Measurements from ENCODE around the gene PCBP3. TPM values are rescaled to one million over a fixed set of nuclear protein-coding genes. Genes with fewer than 3 reads are reported as not detected.
"Not testable (repeated sequence)": the region's sequence is repeated elsewhere in the genome, so short reads cannot be mapped to it uniquely, and the experiment has no call there.

Gene PCBP3
- total RNA-seq, 1 donor from 2014 or later: not detected

DNA sequence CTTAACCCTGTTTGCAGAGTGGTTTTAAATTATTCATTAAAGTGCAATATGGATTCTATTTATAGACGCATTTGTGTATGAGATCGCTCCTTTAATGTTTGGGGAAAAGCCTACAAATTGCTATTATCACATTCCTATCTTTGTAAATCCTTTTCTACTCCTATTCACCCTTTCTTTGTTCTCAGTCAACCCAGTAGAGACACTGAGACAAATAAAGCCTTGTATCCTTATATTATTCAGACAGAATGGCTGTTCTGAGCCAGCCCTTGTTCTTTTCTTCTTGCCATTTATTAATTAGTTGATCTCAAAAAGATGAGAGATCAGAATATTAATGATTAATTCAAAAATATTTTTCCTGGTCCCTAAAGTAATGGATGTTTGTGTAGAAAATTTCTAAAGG, 8.4 kb downstream of the PCBP3 start:
- Histone ChIP-seq H3K27me3 (ENCODE audit: control insufficient read depth, insufficient read depth, low read length) (no peaks in the 10 kb centered on the region), H3K36me3 (ENCODE audit: control insufficient read depth, insufficient read depth, low read length) (no peaks in the 10 kb centered on the region), H3K4me3 (ENCODE audit: low read depth, low read length) (no peak overlapping the region)
- TF ChIP-seq CTCF (IDR thresholded peaks at IDR 0.05; ENCODE audit: insufficient read depth, low read length, severe bottlenecking): no peak
- DNase-seq (ENCODE audit: low read depth): no peak
- FAIRE-seq: no peak

DNA sequence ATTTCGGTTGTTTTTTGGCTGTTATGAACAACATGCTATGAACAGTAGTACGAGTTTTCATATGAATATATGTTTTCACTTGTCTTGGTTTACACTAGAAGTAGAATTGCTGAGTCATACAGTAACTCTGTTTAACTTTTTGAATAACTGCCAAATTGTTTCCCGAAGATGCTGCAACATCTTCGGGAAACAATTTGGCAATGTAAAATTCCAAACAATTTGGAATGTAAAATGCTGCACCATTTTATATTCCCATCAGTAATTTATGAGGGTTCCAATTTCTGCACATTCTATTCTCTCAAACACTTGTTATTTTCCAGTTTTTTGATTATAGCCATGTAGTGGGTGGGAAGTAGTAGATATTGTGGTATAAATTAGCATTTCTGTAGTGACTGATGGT, 11.6 kb downstream of the PCBP3 start:
- H3K36me3 ChIP-seq (ENCODE audit: control insufficient read depth, insufficient read depth, low read length): no peaks in the 10 kb centered on the region
- TF ChIP-seq CTCF (IDR thresholded peaks at IDR 0.05; ENCODE audit: insufficient read depth, low read length, severe bottlenecking): no peak
- DNase-seq (ENCODE audit: low read depth) (peak; percentile 8), FAIRE-seq (no peak)
- no peak overlapping the region for H3K4me3 ChIP-seq (ENCODE audit: low read depth, low read length)
- no peaks in the 10 kb centered on the region for H3K27me3 ChIP-seq (ENCODE audit: control insufficient read depth, insufficient read depth, low read length)

- FAIRE-seq; H3K4me3 ChIP-seq (ENCODE audit: low read depth, low read length); H3K27me3 ChIP-seq (ENCODE audit: control insufficient read depth, insufficient read depth, low read length); H3K36me3 ChIP-seq (ENCODE audit: control insufficient read depth, insufficient read depth, low read length); DNase-seq (ENCODE audit: low read depth): not testable (repeated sequence)
These were observed 12.6 kb downstream of the PCBP3 start for GRCh38 chr21:45656114-45656513.

GRCh38 chr21:45661913-45662622, 18.5 kb downstream of the PCBP3 start:
- not testable (repeated sequence) for H3K36me3 ChIP-seq (ENCODE audit: control insufficient read depth, insufficient read depth, low read length); FAIRE-seq; H3K27me3 ChIP-seq (ENCODE audit: control insufficient read depth, insufficient read depth, low read length); H3K4me3 ChIP-seq (ENCODE audit: low read depth, low read length); DNase-seq (ENCODE audit: low read depth)

DNA sequence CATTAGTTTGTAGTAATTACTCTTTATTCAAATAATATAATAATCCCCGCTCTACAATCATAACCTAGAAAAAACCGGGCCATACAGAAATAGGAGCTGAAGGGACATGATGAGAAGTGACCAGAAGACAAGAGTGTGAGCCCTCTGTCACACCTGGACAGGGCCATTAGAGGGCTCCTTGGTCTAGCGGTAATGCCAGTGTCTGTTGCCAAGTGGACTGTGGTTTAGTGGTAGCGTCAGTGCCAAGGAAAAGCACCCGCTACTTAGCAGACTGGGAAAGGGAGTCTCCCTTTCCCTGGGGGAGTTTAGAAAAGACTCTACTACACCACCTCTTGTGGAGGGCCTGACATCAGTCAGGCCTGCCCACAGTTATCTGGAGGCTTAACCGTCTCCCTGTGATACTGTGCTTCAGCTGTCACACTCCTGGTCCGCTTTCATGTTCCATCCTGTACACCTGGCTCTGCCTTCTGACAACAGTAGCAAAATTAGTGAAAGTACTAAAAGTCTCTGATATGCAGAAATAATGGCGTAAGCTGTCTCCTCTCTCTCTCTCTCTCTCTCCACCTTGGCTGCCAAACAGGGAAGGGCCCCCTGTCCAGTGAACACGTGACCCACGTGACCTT, 19.2 kb downstream of the PCBP3 start:
- DNase-seq (ENCODE audit: low read depth); H3K36me3 ChIP-seq (ENCODE audit: control insufficient read depth, insufficient read depth, low read length); FAIRE-seq; H3K27me3 ChIP-seq (ENCODE audit: control insufficient read depth, insufficient read depth, low read length); H3K4me3 ChIP-seq (ENCODE audit: low read depth, low read length): not testable (repeated sequence)

- Histone ChIP-seq H3K4me3 (ENCODE audit: low read depth, low read length) (no peak overlapping the region), H3K36me3 (ENCODE audit: control insufficient read depth, insufficient read depth, low read length) (no peaks in the 10 kb centered on the region), H3K27me3 (ENCODE audit: control insufficient read depth, insufficient read depth, low read length) (no peaks in the 10 kb centered on the region)
- FAIRE-seq (no peak), DNase-seq (ENCODE audit: low read depth) (no peak)
- no peak for TF ChIP-seq CTCF (IDR thresholded peaks at IDR 0.05; ENCODE audit: insufficient read depth, low read length, severe bottlenecking)
These were observed 25.9 kb downstream of the PCBP3 start for GRCh38 chr21:45669382-45669781.

DNA sequence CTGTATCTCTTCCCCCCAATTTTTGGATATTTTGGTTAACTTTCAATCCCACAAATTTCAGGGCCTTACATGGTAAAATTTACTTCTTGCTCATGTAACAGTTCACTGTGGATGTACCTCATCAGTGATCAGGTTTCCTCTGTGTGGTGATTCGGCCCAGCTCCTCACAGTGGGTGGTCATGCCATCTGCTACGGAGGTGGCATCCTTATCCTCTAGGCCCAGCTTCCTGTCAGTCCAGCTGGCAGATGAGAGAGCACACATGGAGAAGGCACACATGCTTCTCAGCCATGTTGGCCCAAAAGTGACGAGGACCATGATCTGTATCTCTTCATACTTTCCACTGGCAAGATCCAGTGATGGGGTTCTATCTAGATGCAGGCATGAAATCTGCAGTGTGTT, 27.2 kb downstream of the PCBP3 start:
- TF ChIP-seq CTCF (IDR thresholded peaks at IDR 0.05; ENCODE audit: insufficient read depth, low read length, severe bottlenecking): no peak
- Histone ChIP-seq H3K4me3 (ENCODE audit: low read depth, low read length) (no peak overlapping the region), H3K36me3 (ENCODE audit: control insufficient read depth, insufficient read depth, low read length) (no peaks in the 10 kb centered on the region), H3K27me3 (ENCODE audit: control insufficient read depth, insufficient read depth, low read length) (no peaks in the 10 kb centered on the region)
- DNase-seq (ENCODE audit: low read depth) (no peak), FAIRE-seq (no peak)

DNA sequence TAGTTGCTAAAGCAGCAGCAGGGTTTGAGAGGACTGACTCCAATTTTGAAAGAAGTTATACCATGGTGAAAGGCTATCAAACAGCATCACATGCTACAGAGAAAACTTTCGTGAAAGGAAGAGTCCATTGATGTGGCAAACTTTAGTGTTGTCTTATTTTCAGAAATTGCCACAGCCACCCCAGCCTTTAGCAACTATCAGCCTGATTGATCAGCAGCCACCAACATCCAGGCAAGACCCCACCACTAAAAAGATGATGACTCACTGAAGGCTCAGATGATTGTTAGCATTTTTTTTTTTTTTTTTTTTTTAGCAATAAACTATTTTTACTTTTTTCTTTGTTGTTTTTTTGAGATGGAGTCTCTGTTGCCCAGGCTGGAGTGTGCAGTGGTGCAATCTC, 35.3 kb downstream of the PCBP3 start:
- H3K4me3 ChIP-seq (ENCODE audit: low read depth, low read length); DNase-seq (ENCODE audit: low read depth); H3K36me3 ChIP-seq (ENCODE audit: control insufficient read depth, insufficient read depth, low read length); FAIRE-seq; H3K27me3 ChIP-seq (ENCODE audit: control insufficient read depth, insufficient read depth, low read length): not testable (repeated sequence)

All from bronchial epithelial cell (primary cell).